Measurements from ENCODE around the gene CERS6. TPM values are rescaled to one million over a fixed set of nuclear protein-coding genes. Genes with fewer than 3 reads are reported as not detected.
A peak's percentile ranks its signal among the peaks of the same experiment; 100 is the strongest.

The CERS6 gene
- total RNA-seq, 1 donor from 2014 or later: 36.4 TPM

DNA sequence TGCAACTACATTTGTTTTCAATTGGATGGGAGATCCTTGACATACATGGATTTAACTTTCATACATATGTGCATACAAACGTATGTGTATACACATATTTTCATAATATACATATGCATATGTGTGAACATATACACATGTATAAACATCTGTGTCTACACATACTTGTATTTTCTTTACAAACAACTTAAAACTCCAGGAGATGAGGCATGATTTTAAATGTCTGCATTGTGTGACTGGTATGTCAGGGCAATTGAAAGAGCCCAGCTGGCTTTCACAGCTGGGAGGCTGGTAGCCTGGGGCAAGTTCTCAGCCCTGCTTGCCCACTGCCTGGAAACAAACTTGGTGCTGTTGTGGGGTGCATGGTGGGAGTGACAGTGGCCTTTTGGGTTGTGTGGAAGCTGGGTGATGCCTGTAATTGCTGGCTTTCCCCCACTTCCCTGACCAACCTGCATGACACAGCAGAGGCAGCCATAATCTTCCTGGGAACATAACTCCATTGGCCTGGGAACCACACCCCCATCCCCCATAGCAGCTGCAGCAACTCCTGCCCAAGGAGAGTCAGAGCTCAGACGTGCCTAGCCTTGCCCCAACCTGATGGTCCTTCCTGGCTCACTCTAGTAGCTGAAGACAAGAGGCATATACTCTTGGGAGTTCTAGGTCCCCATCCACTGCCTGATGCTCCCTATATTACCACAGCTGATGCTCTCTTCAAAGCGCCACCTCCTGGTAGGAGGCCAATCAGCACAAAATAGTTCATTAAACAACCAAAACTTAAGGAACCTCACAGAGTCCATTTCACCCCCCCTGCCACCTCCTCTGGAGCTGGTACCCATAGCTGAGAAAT lies 158.3 kb downstream of the CERS6 start:
- H3K9me3 Mint-ChIP-seq (ENCODE audit: unreplicated experiment): no peaks in the 10 kb centered on the region
- H3K27ac Mint-ChIP-seq (ENCODE audit: unreplicated experiment): no peak overlapping the region
- peaks cover 22% of the 10 kb centered on the region for H3K36me3 Mint-ChIP-seq (ENCODE audit: low read depth, unreplicated experiment)
- peaks cover 5% of the 10 kb centered on the region for H3K4me1 Mint-ChIP-seq (ENCODE audit: unreplicated experiment)
- peaks cover 8% of the 10 kb centered on the region for H3K27me3 Mint-ChIP-seq (ENCODE audit: unreplicated experiment)
- peak; percentile 27 for TF ChIP-seq CTCF (IDR thresholded peaks at IDR 0.05; ENCODE audit: unreplicated experiment)
- peak overlapping the region; percentile 19 for H3K4me3 Mint-ChIP-seq (ENCODE audit: unreplicated experiment)
- no peak for DNase-seq (ENCODE audit: low spot score)

- Mint-ChIP-seq H3K4me1 (ENCODE audit: unreplicated experiment) (peaks cover 6% of the 10 kb centered on the region), H3K27me3 (ENCODE audit: unreplicated experiment) (no peaks in the 10 kb centered on the region), H3K27ac (ENCODE audit: unreplicated experiment) (no peak overlapping the region), H3K9me3 (ENCODE audit: unreplicated experiment) (no peaks in the 10 kb centered on the region), H3K4me3 (ENCODE audit: unreplicated experiment) (no peak overlapping the region), H3K36me3 (ENCODE audit: low read depth, unreplicated experiment) (peaks cover 4% of the 10 kb centered on the region)
- no peak for DNase-seq (ENCODE audit: low spot score)
- no peak for TF ChIP-seq CTCF (IDR thresholded peaks at IDR 0.05; ENCODE audit: unreplicated experiment)
Measured at GRCh38 chr2:168620554-168620953, 164.5 kb downstream of the CERS6 start.

DNA sequence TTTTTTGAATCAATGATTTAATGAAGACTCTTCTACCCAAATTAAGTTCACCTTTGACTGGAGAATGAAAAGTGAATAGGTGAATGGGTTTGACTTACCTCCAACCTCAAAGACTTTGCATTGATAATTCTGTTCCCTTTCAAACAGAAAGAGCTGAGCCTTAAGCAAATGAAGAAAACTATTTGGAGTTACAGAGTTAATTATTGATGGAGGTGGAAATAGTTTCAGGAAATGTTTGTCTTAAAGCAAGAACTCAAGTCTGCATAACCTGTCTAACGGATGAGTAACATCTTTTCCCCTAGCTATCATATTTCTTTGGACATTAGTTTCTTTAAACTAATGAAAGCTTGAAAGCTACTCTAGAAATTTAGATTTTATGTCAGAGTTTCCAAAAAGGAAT lies 166.5 kb downstream of the CERS6 start:
- Mint-ChIP-seq H3K9me3 (ENCODE audit: unreplicated experiment) (no peaks in the 10 kb centered on the region), H3K27ac (ENCODE audit: unreplicated experiment) (no peak overlapping the region), H3K27me3 (ENCODE audit: unreplicated experiment) (no peaks in the 10 kb centered on the region), H3K4me1 (ENCODE audit: unreplicated experiment) (peaks cover 6% of the 10 kb centered on the region), H3K4me3 (ENCODE audit: unreplicated experiment) (no peak overlapping the region), H3K36me3 (ENCODE audit: low read depth, unreplicated experiment) (no peaks in the 10 kb centered on the region)
- no peak for TF ChIP-seq CTCF (IDR thresholded peaks at IDR 0.05; ENCODE audit: unreplicated experiment)
- no peak for DNase-seq (ENCODE audit: low spot score)

- no peaks in the 10 kb centered on the region for H3K36me3 Mint-ChIP-seq (ENCODE audit: low read depth, unreplicated experiment)
- H3K27me3 Mint-ChIP-seq (ENCODE audit: unreplicated experiment): no peaks in the 10 kb centered on the region
- no peak for DNase-seq (ENCODE audit: low spot score)
- H3K4me3 Mint-ChIP-seq (ENCODE audit: unreplicated experiment): no peak overlapping the region
- H3K27ac Mint-ChIP-seq (ENCODE audit: unreplicated experiment): no peak overlapping the region
- TF ChIP-seq CTCF (IDR thresholded peaks at IDR 0.05; ENCODE audit: unreplicated experiment): no peak
- no peaks in the 10 kb centered on the region for H3K9me3 Mint-ChIP-seq (ENCODE audit: unreplicated experiment)
- H3K4me1 Mint-ChIP-seq (ENCODE audit: unreplicated experiment): peaks cover 6% of the 10 kb centered on the region
Measured at GRCh38 chr2:168624028-168624427, 168.0 kb downstream of the CERS6 start.

DNA sequence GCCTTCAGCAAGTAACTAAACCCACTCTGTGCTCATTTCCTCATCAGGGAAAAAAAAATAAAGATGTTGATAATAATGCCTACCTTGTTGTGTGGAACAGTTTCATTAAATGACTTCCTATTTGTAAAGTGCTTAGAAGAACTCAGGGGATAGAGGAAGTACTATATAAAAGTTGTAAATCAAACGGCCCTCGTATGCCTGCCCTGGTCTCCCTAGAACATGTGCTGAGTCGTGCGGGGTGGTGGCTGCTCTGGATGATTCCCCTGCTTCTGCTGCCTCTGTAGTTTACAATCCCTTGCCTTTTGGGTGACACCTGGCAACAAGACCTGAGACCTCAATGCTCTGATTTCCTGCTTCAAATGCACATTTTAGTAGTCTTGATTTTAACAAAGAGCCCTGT lies 170.0 kb downstream of the CERS6 start:
- no peaks in the 10 kb centered on the region for H3K27me3 Mint-ChIP-seq (ENCODE audit: unreplicated experiment)
- H3K9me3 Mint-ChIP-seq (ENCODE audit: unreplicated experiment): no peaks in the 10 kb centered on the region
- H3K4me1 Mint-ChIP-seq (ENCODE audit: unreplicated experiment): peaks cover 6% of the 10 kb centered on the region
- no peak overlapping the region for H3K4me3 Mint-ChIP-seq (ENCODE audit: unreplicated experiment)
- DNase-seq (ENCODE audit: low spot score): no peak
- peak overlapping the region; percentile 28 for H3K27ac Mint-ChIP-seq (ENCODE audit: unreplicated experiment)
- H3K36me3 Mint-ChIP-seq (ENCODE audit: low read depth, unreplicated experiment): no peaks in the 10 kb centered on the region
- no peak for TF ChIP-seq CTCF (IDR thresholded peaks at IDR 0.05; ENCODE audit: unreplicated experiment)

Data from endothelial cell (in vitro differentiated cells).